ENCODE measurements around the gene C19orf73. TPM values are rescaled to one million over a fixed set of nuclear protein-coding genes. Genes with fewer than 3 reads are reported as not detected.

Gene C19orf73
- total RNA-seq, 1 experiment from 2014 or later: 5.5 TPM

DNA sequence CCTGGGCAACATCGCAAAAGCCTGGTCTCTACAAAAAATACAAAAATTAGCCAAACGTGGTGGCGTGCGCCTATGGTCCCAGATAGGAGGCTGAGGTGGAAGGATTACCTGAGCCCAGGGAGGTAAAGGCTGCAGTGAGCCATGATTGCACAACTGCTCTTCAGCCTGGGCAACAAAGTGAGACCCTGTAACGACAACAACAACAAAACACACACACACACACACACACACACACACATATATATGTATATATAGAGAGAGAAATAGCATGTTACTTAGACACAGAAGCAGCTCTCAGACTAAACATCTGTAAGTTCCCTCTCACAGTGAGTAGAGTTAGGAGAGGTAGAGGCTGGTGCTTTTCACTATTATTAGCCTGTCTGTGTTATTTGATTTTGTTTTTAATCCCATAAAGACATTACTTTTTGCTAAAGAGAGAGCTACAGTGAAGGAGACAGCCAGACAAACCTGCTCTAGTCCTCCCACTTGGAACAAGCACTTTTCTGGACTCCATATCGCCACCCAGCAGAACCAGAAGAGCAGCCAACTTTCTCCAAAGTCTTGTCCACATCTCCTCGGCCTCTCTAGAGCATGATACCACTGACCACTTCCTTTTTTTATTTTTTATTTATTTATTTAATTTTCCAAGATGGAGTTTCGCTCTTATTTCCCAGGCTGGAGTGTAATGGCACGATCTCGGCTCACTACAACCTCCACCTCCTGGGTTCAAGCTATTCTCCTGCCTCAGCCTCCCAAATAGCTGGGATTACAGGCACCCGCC, 7.5 kb downstream of the C19orf73 start:
- Histone ChIP-seq H4K20me1 (ENCODE audit: insufficient read depth, low read depth, low read length) (peaks cover 34% of the 10 kb centered on the region), H3K9ac (ENCODE audit: low read length) (no peak overlapping the region), H3K79me2 (ENCODE audit: low read length) (no peaks in the 10 kb centered on the region), H3K4me1 (ENCODE audit: low read length) (peaks cover 19% of the 10 kb centered on the region), H3K36me3 (ENCODE audit: insufficient read depth, low read length) (peaks cover 27% of the 10 kb centered on the region), H3K9me3 (ENCODE audit: low read length) (no peaks in the 10 kb centered on the region), H3K4me2 (ENCODE audit: low read depth, low read length, poor library complexity, severe bottlenecking) (no peak overlapping the region), H2AFZ (ENCODE audit: low read length) (no peak overlapping the region), H3K9me2 (replicated peaks; ENCODE audit: insufficient read depth, low read length) (no peaks in the 10 kb centered on the region), H3K4me3 (ENCODE audit: low read length) (no peak overlapping the region), H3K27ac (ENCODE audit: low read length) (no peak overlapping the region), H3K27me3 (ENCODE audit: low read length) (no peaks in the 10 kb centered on the region)
- no peak for DNase-seq

DNA sequence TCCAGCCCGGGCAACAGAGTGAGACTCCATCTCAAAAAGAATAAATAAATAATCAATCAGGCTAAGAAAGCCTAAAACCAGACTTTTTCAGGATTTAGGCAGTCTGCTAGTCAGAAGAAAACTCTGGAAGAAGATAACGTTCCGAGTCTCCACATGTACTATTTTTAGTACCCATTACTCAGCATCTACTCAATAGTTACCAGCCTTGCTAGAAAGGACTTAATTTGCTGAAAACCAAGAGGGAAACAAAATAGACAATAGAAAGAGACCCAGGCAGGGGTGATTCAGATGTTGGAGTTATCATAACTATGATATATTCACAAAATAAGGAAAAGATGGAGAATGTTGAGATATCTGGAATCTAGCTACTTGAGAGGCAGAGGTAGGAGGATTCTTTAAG, 8.4 kb downstream of the C19orf73 start:
- peaks cover 13% of the 10 kb centered on the region for H3K4me1 ChIP-seq (ENCODE audit: low read length)
- DNase-seq: no peak

GRCh38 chr19:49109569-49110233, 9.2 kb downstream of the C19orf73 start:
- H2AFZ ChIP-seq (ENCODE audit: low read length): no peak overlapping the region
- peaks cover 45% of the 10 kb centered on the region for H4K20me1 ChIP-seq (ENCODE audit: insufficient read depth, low read depth, low read length)
- peaks cover 7% of the 10 kb centered on the region for H3K4me1 ChIP-seq (ENCODE audit: low read length)
- no peak overlapping the region for H3K4me2 ChIP-seq (ENCODE audit: low read depth, low read length, poor library complexity, severe bottlenecking)
- no peak overlapping the region for H3K4me3 ChIP-seq (ENCODE audit: low read length)
- H3K9me2 ChIP-seq (replicated peaks; ENCODE audit: insufficient read depth, low read length): no peaks in the 10 kb centered on the region
- no peaks in the 10 kb centered on the region for H3K79me2 ChIP-seq (ENCODE audit: low read length)
- H3K36me3 ChIP-seq (ENCODE audit: insufficient read depth, low read length): peaks cover 40% of the 10 kb centered on the region
- no peak overlapping the region for H3K9ac ChIP-seq (ENCODE audit: low read length)
- H3K27me3 ChIP-seq (ENCODE audit: low read length): no peaks in the 10 kb centered on the region
- DNase-seq: no peak
- no peaks in the 10 kb centered on the region for H3K9me3 ChIP-seq (ENCODE audit: low read length)
- no peak overlapping the region for H3K27ac ChIP-seq (ENCODE audit: low read length)

More for the DNA sequence above, 8.4 kb downstream of the C19orf73 start:
- Histone ChIP-seq H2AFZ (ENCODE audit: low read length) (no peak overlapping the region), H3K4me2 (ENCODE audit: low read depth, low read length, poor library complexity, severe bottlenecking) (no peak overlapping the region), H4K20me1 (ENCODE audit: insufficient read depth, low read depth, low read length) (peaks cover 41% of the 10 kb centered on the region), H3K9me2 (replicated peaks; ENCODE audit: insufficient read depth, low read length) (no peaks in the 10 kb centered on the region), H3K9me3 (ENCODE audit: low read length) (no peaks in the 10 kb centered on the region), H3K27me3 (ENCODE audit: low read length) (no peaks in the 10 kb centered on the region), H3K9ac (ENCODE audit: low read length) (no peak overlapping the region), H3K4me3 (ENCODE audit: low read length) (no peak overlapping the region), H3K36me3 (ENCODE audit: insufficient read depth, low read length) (peaks cover 34% of the 10 kb centered on the region), H3K27ac (ENCODE audit: low read length) (no peak overlapping the region), H3K79me2 (ENCODE audit: low read length) (no peaks in the 10 kb centered on the region)

- Histone ChIP-seq H3K27ac (ENCODE audit: low read length) (no peak overlapping the region), H3K36me3 (ENCODE audit: insufficient read depth, low read length) (peaks cover 44% of the 10 kb centered on the region), H3K4me2 (ENCODE audit: low read depth, low read length, poor library complexity, severe bottlenecking) (no peak overlapping the region), H2AFZ (ENCODE audit: low read length) (no peak overlapping the region), H3K9ac (ENCODE audit: low read length) (no peak overlapping the region), H4K20me1 (ENCODE audit: insufficient read depth, low read depth, low read length) (peaks cover 52% of the 10 kb centered on the region), H3K27me3 (ENCODE audit: low read length) (no peaks in the 10 kb centered on the region), H3K9me3 (ENCODE audit: low read length) (no peaks in the 10 kb centered on the region), H3K4me3 (ENCODE audit: low read length) (no peak overlapping the region), H3K4me1 (ENCODE audit: low read length) (peaks cover 5% of the 10 kb centered on the region), H3K79me2 (ENCODE audit: low read length) (no peaks in the 10 kb centered on the region), H3K9me2 (replicated peaks; ENCODE audit: insufficient read depth, low read length) (no peaks in the 10 kb centered on the region)
- DNase-seq: no peak
Measured at GRCh38 chr19:49109051-49109450, 9.9 kb downstream of the C19orf73 start.

GRCh38 chr19:49107625-49108459, 11.1 kb downstream of the C19orf73 start:
- no peak overlapping the region for H3K9ac ChIP-seq (ENCODE audit: low read length)
- DNase-seq: no peak
- no peak overlapping the region for H3K4me2 ChIP-seq (ENCODE audit: low read depth, low read length, poor library complexity, severe bottlenecking)
- no peaks in the 10 kb centered on the region for H3K27me3 ChIP-seq (ENCODE audit: low read length)
- H3K4me1 ChIP-seq (ENCODE audit: low read length): no peaks in the 10 kb centered on the region
- H2AFZ ChIP-seq (ENCODE audit: low read length): no peak overlapping the region
- H3K79me2 ChIP-seq (ENCODE audit: low read length): no peaks in the 10 kb centered on the region
- peaks cover 64% of the 10 kb centered on the region for H4K20me1 ChIP-seq (ENCODE audit: insufficient read depth, low read depth, low read length)
- no peaks in the 10 kb centered on the region for H3K9me2 ChIP-seq (replicated peaks; ENCODE audit: insufficient read depth, low read length)
- no peak overlapping the region for H3K4me3 ChIP-seq (ENCODE audit: low read length)
- H3K36me3 ChIP-seq (ENCODE audit: insufficient read depth, low read length): peaks cover 46% of the 10 kb centered on the region
- no peaks in the 10 kb centered on the region for H3K9me3 ChIP-seq (ENCODE audit: low read length)
- no peak overlapping the region for H3K27ac ChIP-seq (ENCODE audit: low read length)

DNA sequence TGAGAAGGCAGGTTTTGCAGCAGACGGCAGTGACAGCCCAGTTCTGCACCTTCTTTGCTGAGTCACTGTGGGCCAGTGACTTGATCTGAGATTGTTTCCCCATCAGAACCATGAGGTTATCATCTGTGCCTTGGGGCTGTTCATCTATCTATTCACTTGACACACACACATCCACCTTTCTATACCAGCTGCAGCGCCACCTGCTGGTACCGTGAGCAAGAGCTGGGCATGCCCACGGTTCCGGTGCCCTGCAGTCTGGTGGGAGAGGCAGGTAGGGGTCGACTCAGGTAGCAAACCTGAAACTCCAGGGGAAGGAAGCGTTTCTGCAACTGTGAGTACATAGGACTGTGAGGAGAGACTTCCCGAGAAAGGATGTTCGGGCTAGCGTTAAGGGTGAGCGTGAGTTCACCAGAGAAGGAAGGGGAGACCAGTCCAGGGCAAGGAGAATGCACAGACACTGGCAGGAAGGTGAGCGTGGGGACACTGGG, 12.3 kb downstream of the C19orf73 start:
- no peaks in the 10 kb centered on the region for H3K4me1 ChIP-seq (ENCODE audit: low read length)
- no peak overlapping the region for H3K27ac ChIP-seq (ENCODE audit: low read length)
- H3K36me3 ChIP-seq (ENCODE audit: insufficient read depth, low read length): peaks cover 54% of the 10 kb centered on the region
- no peaks in the 10 kb centered on the region for H3K27me3 ChIP-seq (ENCODE audit: low read length)
- peak; percentile 93 for DNase-seq
- H3K4me2 ChIP-seq (ENCODE audit: low read depth, low read length, poor library complexity, severe bottlenecking): no peak overlapping the region
- no peaks in the 10 kb centered on the region for H3K79me2 ChIP-seq (ENCODE audit: low read length)
- no peaks in the 10 kb centered on the region for H3K9me2 ChIP-seq (replicated peaks; ENCODE audit: insufficient read depth, low read length)
- H2AFZ ChIP-seq (ENCODE audit: low read length): no peak overlapping the region
- H3K4me3 ChIP-seq (ENCODE audit: low read length): no peak overlapping the region
- H3K9ac ChIP-seq (ENCODE audit: low read length): no peak overlapping the region
- no peaks in the 10 kb centered on the region for H3K9me3 ChIP-seq (ENCODE audit: low read length)
- peaks cover 70% of the 10 kb centered on the region for H4K20me1 ChIP-seq (ENCODE audit: insufficient read depth, low read depth, low read length)

DNA sequence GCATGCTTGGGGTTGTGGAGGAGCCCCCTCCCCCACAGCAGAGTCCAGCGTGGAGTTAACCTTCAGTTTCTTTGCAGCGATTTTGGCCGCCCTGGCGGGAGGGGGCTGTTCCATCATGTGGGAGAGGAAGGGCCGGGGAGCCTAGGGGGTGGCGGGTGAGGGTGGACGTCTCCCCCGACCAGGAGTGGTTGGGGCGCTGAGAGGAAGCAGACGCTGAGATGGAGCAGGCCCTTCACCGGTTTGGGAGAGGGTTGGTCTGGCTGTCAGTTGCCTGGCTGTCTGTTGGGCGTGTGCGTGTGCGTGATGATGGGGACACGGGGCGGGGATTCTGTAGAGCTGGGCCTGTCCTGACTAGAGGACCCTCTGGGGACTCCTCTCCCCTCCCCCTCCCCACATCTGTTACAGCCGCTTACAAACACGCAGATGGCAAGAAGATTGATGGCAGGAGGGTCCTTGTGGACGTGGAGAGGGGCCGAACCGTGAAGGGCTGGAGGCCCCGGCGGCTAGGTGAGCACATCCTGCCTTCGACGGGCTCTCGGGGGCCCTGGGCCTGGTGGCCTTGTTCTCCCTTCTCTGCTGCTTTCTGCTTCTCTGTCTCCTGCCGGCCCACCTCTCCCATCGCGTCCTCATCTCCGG, 14.6 kb downstream of the C19orf73 start:
- no peak overlapping the region for H3K27ac ChIP-seq (ENCODE audit: low read length)
- no peak overlapping the region for H3K4me3 ChIP-seq (ENCODE audit: low read length)
- H3K4me2 ChIP-seq (ENCODE audit: low read depth, low read length, poor library complexity, severe bottlenecking): no peak overlapping the region
- no peaks in the 10 kb centered on the region for H3K4me1 ChIP-seq (ENCODE audit: low read length)
- H4K20me1 ChIP-seq (ENCODE audit: insufficient read depth, low read depth, low read length): peaks cover 79% of the 10 kb centered on the region
- no peaks in the 10 kb centered on the region for H3K9me2 ChIP-seq (replicated peaks; ENCODE audit: insufficient read depth, low read length)
- no peak overlapping the region for H2AFZ ChIP-seq (ENCODE audit: low read length)
- peaks cover 58% of the 10 kb centered on the region for H3K36me3 ChIP-seq (ENCODE audit: insufficient read depth, low read length)
- peaks cover 3% of the 10 kb centered on the region; the same call in 1 of the 2 replicates for H3K79me2 ChIP-seq (ENCODE audit: low read length)
- DNase-seq: no peak
- no peaks in the 10 kb centered on the region for H3K27me3 ChIP-seq (ENCODE audit: low read length)
- H3K9me3 ChIP-seq (ENCODE audit: low read length): no peaks in the 10 kb centered on the region
- H3K9ac ChIP-seq (ENCODE audit: low read length): no peak overlapping the region

Data from Karpas-422 (cell line).